NCI-H2029 (cell line): Measurements from ENCODE around the gene SYTL1.
"Not testable (repeated sequence)": the region's sequence is repeated elsewhere in the genome, so short reads cannot be mapped to it uniquely, and the experiment has no call there.

Source experiments
- DNase-seq: peaks from one replicate; lab custom pipeline; 2025; lab: John Stamatoyannopoulos, UW

SYTL1 gene

DNA sequence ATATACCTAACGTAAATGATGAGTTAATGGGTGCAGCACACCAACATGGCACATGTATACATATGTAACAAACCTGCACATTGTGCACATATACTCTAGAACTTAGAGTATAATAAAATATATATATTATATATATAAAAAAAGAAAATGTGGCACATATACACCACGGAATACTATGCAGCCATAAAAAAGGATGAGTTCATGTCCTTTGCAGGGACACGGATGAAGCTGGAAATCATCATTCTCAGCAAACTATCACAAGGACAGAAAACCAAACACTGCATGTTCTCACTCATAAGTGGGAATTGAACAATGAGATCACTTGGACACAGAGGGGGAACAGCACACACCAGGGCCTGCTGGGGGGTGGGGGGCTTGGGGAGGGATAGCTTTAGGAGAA is 43.0 kb downstream of the SYTL1 start:
- not testable (repeated sequence) for DNase-seq

- DNase-seq, result peak; percentile 31
Measured at GRCh38 chr1:27388337-27389005, 46.6 kb downstream of the SYTL1 start.

DNA sequence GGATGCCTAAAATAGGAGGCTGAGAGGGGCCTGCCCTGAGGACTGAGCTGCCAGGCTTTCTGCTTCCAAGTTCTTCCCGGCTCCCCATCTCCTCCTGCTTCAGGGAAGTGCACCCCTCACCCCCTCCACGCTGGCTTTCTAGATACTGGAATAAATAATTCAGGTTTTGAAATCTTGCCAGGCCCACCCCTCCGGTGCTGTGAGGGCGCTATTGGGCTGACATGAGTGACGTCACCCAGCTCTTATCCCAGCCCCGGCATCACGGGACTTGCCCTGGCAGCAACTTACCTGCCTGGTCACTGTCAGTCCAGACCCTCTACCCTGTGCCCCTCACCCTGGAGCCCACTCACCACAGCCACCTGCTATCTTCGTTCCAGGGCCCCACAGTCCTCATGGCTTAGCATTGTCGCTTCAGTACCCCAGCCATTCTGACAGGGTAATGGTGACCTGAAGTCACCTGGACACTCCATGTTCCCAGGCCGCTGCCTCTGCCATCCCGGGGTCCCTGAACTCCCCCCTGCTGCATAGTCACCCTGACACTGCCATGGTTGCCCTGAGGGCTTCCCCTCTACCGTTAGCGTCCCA is 49.8 kb downstream of the SYTL1 start:
- DNase-seq, result peak; percentile 45

DNA sequence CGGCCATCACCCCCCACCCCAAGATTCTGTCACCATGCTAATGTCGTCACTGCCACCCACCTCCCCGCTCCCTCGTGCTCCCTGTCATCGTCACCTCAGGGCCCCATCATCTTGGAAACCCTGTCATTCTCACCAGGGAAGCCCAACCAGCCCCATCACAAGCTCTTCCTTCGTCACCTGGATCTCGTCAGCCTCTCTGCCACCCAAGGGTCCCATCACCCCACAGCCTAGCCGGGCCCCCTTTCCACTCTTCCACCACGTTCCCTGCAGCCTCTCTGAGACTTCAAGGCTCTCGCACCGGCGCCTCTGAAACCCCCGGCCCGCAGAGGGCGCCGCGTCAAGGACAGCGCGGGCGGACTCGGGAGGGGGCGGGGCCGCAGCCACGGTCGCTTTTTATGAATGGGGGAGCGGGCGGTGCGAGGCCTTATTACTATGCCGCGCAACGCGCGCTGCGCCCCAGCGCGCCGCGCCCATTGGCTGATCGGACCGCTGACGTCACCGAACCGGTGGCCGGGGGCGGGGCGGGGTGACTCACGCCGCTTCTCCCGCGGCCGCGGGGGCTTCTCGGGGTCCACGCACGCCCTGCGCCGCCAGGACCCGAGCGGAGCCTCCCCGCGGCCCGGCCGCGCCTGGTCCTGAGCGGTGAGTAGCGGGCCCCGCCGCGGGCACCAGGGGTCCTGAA is 50.4 kb downstream of the SYTL1 start, which contains the start of gene GPR3:
Gene GPR3, plus strand, starts transcription at position 527 of the 682 bp plus-strand sequence. CDS start 1,177 bp downstream, outside the sequence.
- DNase-seq, result peak; percentile 80

DNA sequence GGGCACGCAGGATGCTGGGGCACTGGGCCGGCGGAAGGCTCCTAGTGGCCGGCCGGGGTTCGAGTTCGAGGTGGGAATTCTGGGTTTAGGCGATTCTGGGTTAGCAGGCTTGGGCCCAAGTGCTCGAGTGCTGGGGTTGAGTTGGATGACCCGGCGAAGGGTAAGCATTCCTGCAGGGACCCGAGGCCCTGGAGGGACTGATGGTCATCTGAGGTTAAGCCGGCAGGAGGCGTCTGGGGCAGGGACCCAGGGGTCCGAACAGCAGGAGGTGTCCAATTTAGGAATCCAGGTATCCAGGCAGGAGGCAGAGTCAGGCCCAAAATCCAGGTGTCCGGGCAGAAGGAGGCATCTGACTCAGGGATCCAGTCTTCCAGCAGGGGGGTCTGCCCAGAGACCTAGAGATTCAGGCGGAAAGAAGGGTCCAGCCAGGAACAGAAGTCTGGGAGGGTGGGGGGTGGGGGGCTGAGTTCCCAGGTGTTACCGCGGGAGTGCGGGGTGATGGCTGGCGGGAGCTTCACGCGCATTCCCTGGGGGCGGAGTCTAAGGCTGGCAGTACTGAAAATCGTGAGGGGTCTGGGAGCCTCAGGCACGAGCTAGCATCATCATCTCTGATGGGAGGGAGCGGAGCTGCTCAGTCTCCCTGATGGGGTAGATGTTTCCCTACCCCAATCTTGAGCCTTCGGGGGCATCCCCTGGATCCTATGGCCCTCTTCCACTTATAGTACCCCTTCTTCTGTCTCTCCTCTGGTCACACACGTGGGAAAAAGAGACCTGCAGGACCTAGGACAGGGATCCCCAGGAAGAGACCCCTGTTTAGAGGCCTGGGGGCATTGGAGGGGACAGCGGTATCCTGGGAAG is 51.2 kb downstream of the SYTL1 start:
- no peak for DNase-seq

- no peak for DNase-seq
Measured at GRCh38 chr1:27393641-27394281, 51.9 kb downstream of the SYTL1 start.

DNA sequence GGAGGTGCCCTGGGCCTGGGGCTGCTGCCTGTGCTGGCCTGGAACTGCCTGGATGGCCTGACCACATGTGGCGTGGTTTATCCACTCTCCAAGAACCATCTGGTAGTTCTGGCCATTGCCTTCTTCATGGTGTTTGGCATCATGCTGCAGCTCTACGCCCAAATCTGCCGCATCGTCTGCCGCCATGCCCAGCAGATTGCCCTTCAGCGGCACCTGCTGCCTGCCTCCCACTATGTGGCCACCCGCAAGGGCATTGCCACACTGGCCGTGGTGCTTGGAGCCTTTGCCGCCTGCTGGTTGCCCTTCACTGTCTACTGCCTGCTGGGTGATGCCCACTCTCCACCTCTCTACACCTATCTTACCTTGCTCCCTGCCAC is 52.4 kb downstream of the SYTL1 start:
- DNase-seq, result no peak

GRCh38 chr1:27394925-27395324 is 53.1 kb downstream of the SYTL1 start:
- no peak for DNase-seq

GRCh38 chr1:27395441-27396195 is 53.8 kb downstream of the SYTL1 start:
- DNase-seq, result peak; percentile 52

- DNase-seq, result no peak
Measured at GRCh38 chr1:27397110-27397509, 55.3 kb downstream of the SYTL1 start.

DNA sequence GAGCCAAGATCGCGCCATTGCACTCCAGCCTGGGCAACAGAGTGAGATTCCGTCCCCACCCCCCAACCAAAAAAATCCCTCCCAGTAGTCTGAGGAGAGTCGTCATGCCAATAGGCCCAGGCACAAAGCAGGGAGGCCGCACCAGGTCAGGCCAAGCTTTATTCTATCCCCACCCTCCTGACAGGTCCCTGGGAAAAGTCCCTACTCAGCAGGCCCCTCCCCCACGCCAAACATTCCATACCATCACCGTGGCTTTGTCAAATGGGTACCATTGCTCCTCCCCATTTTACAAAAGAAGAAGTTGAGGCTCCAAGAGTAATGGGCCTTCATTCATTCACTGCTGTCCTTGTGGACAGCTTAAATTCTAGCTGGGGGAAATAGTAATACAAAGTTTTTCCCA is 55.9 kb downstream of the SYTL1 start:
- DNase-seq, result no peak

GRCh38 chr1:27398405-27399149 is 56.8 kb downstream of the SYTL1 start:
- DNase-seq, result no peak

DNA sequence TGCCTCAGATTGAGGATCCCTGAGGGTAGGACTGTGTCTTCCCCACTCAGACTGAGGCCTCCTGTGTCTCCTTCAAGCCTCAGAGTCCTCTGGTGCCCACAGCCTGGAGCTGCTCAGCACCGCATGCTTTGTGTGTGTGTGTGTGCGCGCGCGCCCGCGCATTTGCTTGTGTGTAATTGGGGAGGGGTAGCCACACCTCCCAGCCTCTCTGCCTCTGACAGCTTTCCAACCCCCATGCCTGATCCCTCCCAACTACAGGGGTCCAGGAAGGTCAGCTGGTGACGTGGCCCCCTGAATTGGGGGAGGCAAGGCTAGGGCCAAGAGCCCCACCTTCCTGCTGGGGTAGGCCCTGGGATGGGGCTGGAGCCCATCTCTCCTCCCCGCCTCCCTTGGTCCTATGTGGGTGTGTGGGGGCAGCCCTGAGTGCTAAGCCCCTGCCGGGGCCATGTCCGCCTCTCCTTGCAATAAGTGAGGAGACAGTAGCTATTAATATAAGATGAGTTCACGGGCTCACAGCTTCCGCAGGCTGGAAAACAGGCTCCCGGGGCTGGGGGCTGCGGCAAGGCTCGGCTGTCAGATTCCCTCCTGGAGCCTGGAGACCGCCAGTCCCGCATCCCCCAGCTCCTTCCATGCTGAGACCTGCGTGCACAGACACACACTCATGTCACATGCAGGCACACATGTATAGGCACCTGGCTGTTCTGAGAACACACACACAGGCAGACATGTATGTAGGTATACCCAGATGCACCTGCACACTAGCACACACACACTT is 57.6 kb downstream of the SYTL1 start:
- DNase-seq, result no peak

- no peak for DNase-seq
Measured at GRCh38 chr1:27400082-27400962, 58.5 kb downstream of the SYTL1 start.

- DNase-seq, result no peak
Measured at GRCh38 chr1:27400963-27401341, 59.1 kb downstream of the SYTL1 start.

DNA sequence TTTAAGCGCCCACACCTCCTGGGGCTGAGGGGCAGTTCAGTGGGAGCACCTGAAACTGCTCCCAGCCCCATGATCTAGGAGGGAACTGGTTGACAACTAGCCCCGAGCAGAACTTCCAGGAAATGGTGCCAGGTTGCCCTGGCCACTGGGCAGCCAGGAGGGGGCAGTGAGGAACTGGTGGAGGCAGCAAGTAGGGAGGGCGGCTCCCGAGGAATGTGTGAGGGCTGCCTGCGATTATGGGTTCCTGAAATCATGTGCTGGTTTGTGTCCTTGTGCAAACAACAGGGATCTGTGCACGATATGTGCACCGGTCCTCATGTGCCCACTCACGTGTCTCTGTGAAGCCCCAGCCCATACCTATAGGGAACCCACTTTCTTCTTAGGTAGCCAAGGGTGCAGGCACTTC is 60.5 kb downstream of the SYTL1 start:
- DNase-seq, result peak; percentile 6

GRCh38 chr1:27403065-27403726 is 61.4 kb downstream of the SYTL1 start:
- DNase-seq, result no peak
